Progenitor cell of endocrine pancreas (in vitro differentiated cells): ENCODE data around the gene GIMAP6. TPM values are rescaled to one million over a fixed set of nuclear protein-coding genes. Genes with fewer than 3 reads are reported as not detected.
"Not testable (repeated sequence)": the region's sequence is repeated elsewhere in the genome, so short reads cannot be mapped to it uniquely, and the experiment has no call there.

Experiments used
- DNase-seq: peaks from one replicate; pipeline ENCODE4 v3.0.0; 2021; ENCODE audit warnings: low spot score; ENCODE audit not compliant: unreplicated experiment
- H3K27ac Mint-ChIP-seq: 2 replicates; pipeline ENCODE4 v1.8.0; 2021; ENCODE audit warnings: mild to moderate bottlenecking, moderate library complexity, mixed read lengths
- H3K27me3 Mint-ChIP-seq: 2 replicates; pipeline ENCODE4 v1.8.0; 2021; ENCODE audit warnings: mixed read lengths
- H3K36me3 Mint-ChIP-seq: 2 replicates; pipeline ENCODE4 v1.8.0; 2022; ENCODE audit warnings: mixed read lengths; ENCODE audit not compliant: insufficient read depth
- H3K4me1 Mint-ChIP-seq: 2 replicates; pipeline ENCODE4 v1.8.0; 2021; ENCODE audit warnings: low read depth, mixed read lengths
- H3K4me3 Mint-ChIP-seq: 2 replicates; pipeline ENCODE4 v1.8.0; 2021; ENCODE audit warnings: low read depth, mild to moderate bottlenecking, moderate library complexity, mixed read lengths
- H3K9me3 Mint-ChIP-seq: 2 replicates; pipeline ENCODE4 v1.8.0; 2021; ENCODE audit warnings: low read depth, mixed read lengths
- CTCF ChIP-seq: fragments of 200-600 bp; sonication (generic); IDR thresholded peaks from one replicate; pipeline ENCODE4 v1.5.0; 2021; ENCODE audit warnings: antibody characterized with exemption, mild to moderate bottlenecking; ENCODE audit not compliant: unreplicated experiment
- total RNA-seq: library from RNA; stranded (reverse); gene quantifications from 2 replicates; pipeline ENCODE4 v1.2.1, GENCODE V29; 2021

Gene GIMAP6
- total RNA-seq, 1 donor from 2014 or later = not detected

GRCh38 chr7:150586785-150587152, 45.4 kb downstream of the GIMAP6 start:
- H3K4me1 Mint-ChIP-seq = no peaks in the 10 kb centered on the region
- no peaks in the 10 kb centered on the region for H3K36me3 Mint-ChIP-seq
- TF ChIP-seq CTCF = no peak
- no peak overlapping the region for H3K27ac Mint-ChIP-seq
- no peaks in the 10 kb centered on the region for H3K27me3 Mint-ChIP-seq
- no peak overlapping the region for H3K4me3 Mint-ChIP-seq
- peaks cover 5% of the 10 kb centered on the region for H3K9me3 Mint-ChIP-seq
- no peak for DNase-seq

GRCh38 chr7:150586068-150586784, 46.0 kb downstream of the GIMAP6 start:
- DNase-seq = no peak
- Mint-ChIP-seq H3K27ac (no peak overlapping the region), H3K9me3 (peaks cover 9% of the 10 kb centered on the region), H3K4me1 (no peaks in the 10 kb centered on the region), H3K36me3 (no peaks in the 10 kb centered on the region), H3K4me3 (no peak overlapping the region), H3K27me3 (no peaks in the 10 kb centered on the region)
- no peak for TF ChIP-seq CTCF

- no peak for TF ChIP-seq CTCF
- no peak for DNase-seq
- Mint-ChIP-seq H3K4me3 (no peak overlapping the region), H3K27me3 (no peaks in the 10 kb centered on the region), H3K9me3 (peaks cover 18% of the 10 kb centered on the region), H3K27ac (no peak overlapping the region), H3K4me1 (no peaks in the 10 kb centered on the region), H3K36me3 (no peaks in the 10 kb centered on the region)
Observed at GRCh38 chr7:150585199-150585598, 47.0 kb downstream of the GIMAP6 start.

GRCh38 chr7:150580638-150581394, 51.4 kb downstream of the GIMAP6 start:
- Mint-ChIP-seq H3K27ac (no peak overlapping the region), H3K27me3 (no peaks in the 10 kb centered on the region), H3K9me3 (peaks cover 26% of the 10 kb centered on the region), H3K4me3 (no peak overlapping the region), H3K4me1 (no peaks in the 10 kb centered on the region), H3K36me3 (no peaks in the 10 kb centered on the region)
- no peak for TF ChIP-seq CTCF
- DNase-seq = no peak

- peaks cover 26% of the 10 kb centered on the region for H3K9me3 Mint-ChIP-seq
- DNase-seq, H3K27me3 Mint-ChIP-seq: not testable (repeated sequence)
Observed at GRCh38 chr7:150579979-150580637, 52.1 kb downstream of the GIMAP6 start.

More at GRCh38 chr7:150579979-150580637, 52.1 kb downstream of the GIMAP6 start:
- not testable (repeated sequence) for H3K4me3 Mint-ChIP-seq, H3K4me1 Mint-ChIP-seq, H3K36me3 Mint-ChIP-seq, H3K27ac Mint-ChIP-seq

Other genes starting within 250 kb of the GIMAP6 start
- not detected in 2 replicates for gene GIMAP8, start 181.8 kb downstream of the GIMAP6 start, total RNA-seq
- not detected in 2 replicates for gene GIMAP7, start 117.5 kb downstream of the GIMAP6 start, total RNA-seq
- gene GIMAP4, start 65.0 kb downstream of the GIMAP6 start, total RNA-seq = not detected in 2 replicates
- gene GIMAP2, start 53.3 kb upstream of the GIMAP6 start, total RNA-seq = not detected in 2 replicates
- gene GIMAP1, start 84.2 kb upstream of the GIMAP6 start, total RNA-seq = not detected in 2 replicates
- gene GIMAP5, start 105.0 kb upstream of the GIMAP6 start, total RNA-seq = not detected in 2 replicates
- gene TMEM176B, start 168.0 kb upstream of the GIMAP6 start, total RNA-seq = 8.9 TPM in 2 replicates
- 8.0 and 9.6 TPM in 2 replicates for gene TMEM176A, start 168.4 kb upstream of the GIMAP6 start, total RNA-seq
- gene AOC1, start 220.1 kb upstream of the GIMAP6 start, total RNA-seq = 1.9 and 2.9 TPM in 2 replicates